ENCODE measurements around the gene TRMT2A.

Gene TRMT2A

DNA sequence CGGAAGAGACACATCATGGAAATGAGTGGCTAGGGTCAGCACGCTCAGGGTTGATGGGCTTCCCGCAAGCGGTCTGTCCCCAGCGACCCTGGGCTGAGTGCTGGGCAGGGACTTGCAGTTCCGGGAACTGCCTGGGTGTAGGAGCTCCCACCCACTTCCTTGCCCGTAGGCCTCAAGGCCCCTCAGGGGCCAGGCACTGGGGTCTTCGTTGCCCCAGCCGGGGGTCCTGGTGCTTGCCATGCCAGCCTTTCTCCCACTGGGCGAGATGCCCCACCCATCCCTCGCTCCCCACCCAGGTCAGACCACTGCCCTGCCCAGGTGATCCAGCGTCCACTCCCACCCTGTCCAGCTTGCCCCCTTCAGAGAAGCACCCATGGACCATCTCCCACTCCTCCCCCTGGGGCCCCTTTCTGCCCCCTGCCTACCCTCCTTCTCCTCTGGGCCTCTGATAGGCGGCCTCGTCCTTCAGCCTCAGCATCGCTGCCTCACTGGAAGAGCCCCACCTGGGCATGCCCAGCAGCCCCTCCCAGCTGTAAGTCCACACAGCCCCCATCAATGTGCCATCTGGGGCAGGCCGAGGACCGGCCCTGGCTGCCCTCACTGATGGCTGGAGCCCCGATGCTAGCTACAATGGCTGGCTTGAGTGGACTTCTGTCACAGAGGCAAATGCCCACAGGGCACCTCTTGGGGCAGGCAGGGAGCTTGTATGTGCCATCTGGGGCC is 54.8 kb downstream of the TRMT2A start:
- no peak for DNase-seq (ENCODE audit: low spot score)

Data from pons (tissue), 1 donor.